HepG2 (cell line): ENCODE results near the gene TPM2. TPM values are rescaled to one million over a fixed set of nuclear protein-coding genes. Genes with fewer than 3 reads are reported as not detected.

Source experiments
- BRF2 ChIP-seq: sonication (generic); formaldehyde crosslinking; IDR thresholded peaks from 2 replicates; pipeline ENCODE4 v1.8.1; 2022; ENCODE audit warnings: mild to moderate bottlenecking, missing genetic modification reagents
- HNF1A ChIP-seq, 2 experiments: sonication (generic) in 1 of 2; formaldehyde crosslinking in 1 of 2; IDR thresholded peaks; 2 replicates each; pipeline versions ENCODE4 v1.4.0 to v1.6.1; 2016 to 2020; ENCODE audit warnings: borderline replicate concordance in 1 of 2, low read depth in 1 of 2, mild to moderate bottlenecking in 1 of 2, missing genetic modification reagents in 1 of 2
- HNF1B ChIP-seq: sonication (generic); formaldehyde crosslinking; IDR thresholded peaks from 2 replicates; pipeline ENCODE4 v1.5.1; 2020; ENCODE audit warnings: mild to moderate bottlenecking, moderate library complexity, missing genetic modification reagents
- IRF9 ChIP-seq: sonication (generic); formaldehyde crosslinking; IDR thresholded peaks from 2 replicates; pipeline ENCODE4 v1.8.0; 2022; ENCODE audit warnings: missing genetic modification reagents, mild to moderate bottlenecking, borderline replicate concordance
- RFXAP ChIP-seq: sonication (generic); formaldehyde crosslinking; IDR thresholded peaks from 2 replicates; pipeline ENCODE4 v1.4.0; 2020; ENCODE audit warnings: missing genetic modification reagents, borderline replicate concordance
- SATB2 ChIP-seq: sonication (generic); formaldehyde crosslinking; IDR thresholded peaks from 2 replicates; pipeline ENCODE4 v1.5.0; 2020; ENCODE audit warnings: missing genetic modification reagents
- SRF ChIP-seq: IDR thresholded peaks from 2 replicates; pipeline ENCODE4 v1.6.1; 2011; ENCODE audit warnings: mild to moderate bottlenecking, low read depth, low read length, moderate library complexity
- TBX2 ChIP-seq: sonication (generic); formaldehyde crosslinking; IDR thresholded peaks from 2 replicates; pipeline ENCODE4 v1.5.0; 2020; ENCODE audit warnings: missing genetic modification reagents, mild to moderate bottlenecking, borderline replicate concordance
- TFE3 ChIP-seq: IDR thresholded peaks from 2 replicates; pipeline ENCODE4 v1.6.1; 2016
- ZNF160 ChIP-seq: sonication (generic); formaldehyde crosslinking; IDR thresholded peaks from 2 replicates; pipeline ENCODE4 v1.8.0; 2022; ENCODE audit warnings: mild to moderate bottlenecking, inconsistent platforms, missing genetic modification reagents
- ZNF225 ChIP-seq: sonication (generic); formaldehyde crosslinking; IDR thresholded peaks from 2 replicates; pipeline ENCODE4 v1.4.0; 2020; ENCODE audit warnings: mild to moderate bottlenecking, missing genetic modification reagents
- ZNF33A ChIP-seq: sonication (generic); formaldehyde crosslinking; IDR thresholded peaks from 2 replicates; pipeline ENCODE4 v1.5.1; 2020; ENCODE audit warnings: missing genetic modification reagents, mild to moderate bottlenecking, moderate library complexity, borderline replicate concordance
- ZNF589 ChIP-seq: sonication (generic); formaldehyde crosslinking; conservative IDR thresholded peaks from 2 replicates; pipeline ENCODE4 v1.8.0; 2022; ENCODE audit warnings: mild to moderate bottlenecking, moderate library complexity, missing genetic modification reagents
- ZNF83 ChIP-seq: sonication (generic); formaldehyde crosslinking; IDR thresholded peaks from 2 replicates; pipeline ENCODE4 v1.4.0; 2020; ENCODE audit warnings: missing genetic modification reagents, mild to moderate bottlenecking, borderline replicate concordance
- polyA plus RNA-seq, 8 experiments: library from polyadenylated mRNA; depleted of rRNA in 3 of 8; stranded (reverse) in 7 of 8; unstranded in 1 of 8; fragments of >200 nt; fragmentation: Illumina TruSeq in 4 of 8; extraction: Trizol in 4 of 8; gene quantifications; 2 replicates each; pipeline versions ENCODE4 v1.2.1 to v1.2.3, GENCODE V29; 2011 to 2016; ENCODE audit warnings: low read depth in 4 of 8, missing spikeins in 1 of 8, mixed read lengths in 1 of 8; ENCODE audit not compliant: insufficient read depth in 1 of 8
- total RNA-seq, 5 experiments: library from RNA; depleted of rRNA; stranded (reverse); fragments of >200 nt; fragmentation: Illumina TruSeq; extraction: Trizol; gene quantifications; 2 replicates each; pipeline ENCODE4 v1.2.3, GENCODE V29; 2016; ENCODE audit warnings: low read depth in 1 of 5

TPM2 gene
- total and polyA plus RNA-seq, 2 of the 13 experiments (the other 11 are each of a cell fraction or from before 2014, with no cell fraction given): 3.1 to 10.7 TPM

GRCh38 chr9:35646533-35647265 is 43.0 kb downstream of the TPM2 start (continued):
- TF ChIP-seq ZNF589 (CRISPR knock-in tag): no peak
- peak; percentile 36; the same call in 1 of the 2 replicates for TF ChIP-seq IRF9 (CRISPR knock-in tag)
- TF ChIP-seq ZNF160 (CRISPR knock-in tag): no peak; the same call in 1 of the 2 replicates
- peak; percentile 22; the same call in 1 of the 2 replicates for TF ChIP-seq ZNF33A (CRISPR knock-in tag)
- TF ChIP-seq ZNF83 (CRISPR knock-in tag): no peak
- no peak for TF ChIP-seq HNF1A (IDR thresholded peaks at IDR 0.05; ENCODE audit: low read depth)
- no peak; the same call in 1 of the 2 replicates for TF ChIP-seq HNF1A (CRISPR knock-in tag; IDR thresholded peaks at IDR 0.05; ENCODE audit: borderline replicate concordance)
- no peak for TF ChIP-seq TFE3
- peak; percentile 16; the same call in 1 of the 2 replicates for TF ChIP-seq SRF
- TF ChIP-seq HNF1B (CRISPR knock-in tag): peak; percentile 56; the same call in 1 of the 2 replicates
- peak; percentile 51 for TF ChIP-seq TBX2
- no peak for TF ChIP-seq SATB2 (CRISPR knock-in tag)
- peak; percentile 50; the same call in 1 of the 2 replicates for TF ChIP-seq BRF2
- peak; percentile 15; the same call in 1 of the 2 replicates for TF ChIP-seq ZNF225 (CRISPR knock-in tag)
- TF ChIP-seq RFXAP (CRISPR knock-in tag): peak; percentile 86; the same call in 1 of the 2 replicates
